Chondrocyte (in vitro differentiated cells): ENCODE data around the gene C16orf90. TPM values are rescaled to one million over a fixed set of nuclear protein-coding genes. Genes with fewer than 3 reads are reported as not detected.

ENCODE experiments used
- DNase-seq: peaks from one replicate; pipeline ENCODE4 v3.0.0; 2021; ENCODE audit warnings: mixed read lengths, low spot score
- H3K27ac Mint-ChIP-seq: one replicate; pipeline ENCODE4 v1.8.0; 2021; ENCODE audit warnings: mild to moderate bottlenecking, moderate library complexity, mixed read lengths; ENCODE audit not compliant: unreplicated experiment
- H3K27me3 Mint-ChIP-seq: 2 replicates; pipeline ENCODE4 v1.8.0; 2021; ENCODE audit warnings: low read depth, mixed read lengths
- H3K36me3 Mint-ChIP-seq: 2 replicates; pipeline ENCODE4 v1.8.0; 2021; ENCODE audit warnings: low read depth, mixed read lengths
- H3K4me1 Mint-ChIP-seq: 2 replicates; pipeline ENCODE4 v1.8.0; 2021; ENCODE audit warnings: low read depth, mild to moderate bottlenecking, mixed read lengths
- H3K4me3 Mint-ChIP-seq: one replicate; pipeline ENCODE4 v1.8.0; 2021; ENCODE audit warnings: mild to moderate bottlenecking, moderate library complexity, mixed read lengths; ENCODE audit not compliant: unreplicated experiment
- H3K9me3 Mint-ChIP-seq: 2 replicates; pipeline ENCODE4 v1.8.0; 2021; ENCODE audit warnings: low read depth, mixed read lengths
- CTCF ChIP-seq: fragments of 200-600 bp; sonication (generic); IDR thresholded peaks from 2 replicates; pipeline ENCODE4 v1.5.0; 2021; ENCODE audit warnings: antibody characterized with exemption, mild to moderate bottlenecking, moderate library complexity
- total RNA-seq: library from RNA; stranded (reverse); gene quantifications from 3 replicates; pipeline ENCODE4 v1.2.1, GENCODE V29; 2021

The C16orf90 gene
- total RNA-seq, 1 donor from 2014 or later = not detected

GRCh38 chr16:3536271-3536731, 41.0 kb upstream of the C16orf90 start:
- H3K27me3 Mint-ChIP-seq = no peaks in the 10 kb centered on the region
- peaks cover 29% of the 10 kb centered on the region for H3K4me1 Mint-ChIP-seq
- H3K36me3 Mint-ChIP-seq = peaks cover 23% of the 10 kb centered on the region
- peak overlapping the region; percentile 89 for H3K27ac Mint-ChIP-seq
- no peak for DNase-seq
- H3K9me3 Mint-ChIP-seq = no peaks in the 10 kb centered on the region
- H3K4me3 Mint-ChIP-seq = peak overlapping the region; percentile 48
- TF ChIP-seq CTCF = no peak

GRCh38 chr16:3534126-3534525, 38.8 kb upstream of the C16orf90 start:
- no peak overlapping the region for H3K4me3 Mint-ChIP-seq
- no peak for TF ChIP-seq CTCF
- peak overlapping the region; percentile 8 for H3K27ac Mint-ChIP-seq
- H3K36me3 Mint-ChIP-seq = peaks cover 26% of the 10 kb centered on the region
- H3K9me3 Mint-ChIP-seq = no peaks in the 10 kb centered on the region
- no peak for DNase-seq
- H3K27me3 Mint-ChIP-seq = no peaks in the 10 kb centered on the region
- H3K4me1 Mint-ChIP-seq = peaks cover 29% of the 10 kb centered on the region

GRCh38 chr16:3532741-3533140, 37.5 kb upstream of the C16orf90 start:
- Mint-ChIP-seq H3K4me1 (peaks cover 29% of the 10 kb centered on the region), H3K4me3 (no peak overlapping the region), H3K36me3 (peaks cover 32% of the 10 kb centered on the region), H3K27me3 (no peaks in the 10 kb centered on the region), H3K9me3 (no peaks in the 10 kb centered on the region), H3K27ac (no peak overlapping the region)
- TF ChIP-seq CTCF = no peak
- no peak for DNase-seq

GRCh38 chr16:3530371-3530914, 35.2 kb upstream of the C16orf90 start:
- no peaks in the 10 kb centered on the region for H3K9me3 Mint-ChIP-seq
- H3K36me3 Mint-ChIP-seq = peaks cover 32% of the 10 kb centered on the region
- H3K27me3 Mint-ChIP-seq = no peaks in the 10 kb centered on the region
- no peak overlapping the region for H3K4me3 Mint-ChIP-seq
- TF ChIP-seq CTCF = no peak
- no peak overlapping the region for H3K27ac Mint-ChIP-seq
- no peak for DNase-seq
- peaks cover 9% of the 10 kb centered on the region for H3K4me1 Mint-ChIP-seq

GRCh38 chr16:3529175-3529574, 33.9 kb upstream of the C16orf90 start:
- H3K27ac Mint-ChIP-seq = no peak overlapping the region
- no peaks in the 10 kb centered on the region for H3K9me3 Mint-ChIP-seq
- H3K4me1 Mint-ChIP-seq = no peaks in the 10 kb centered on the region
- H3K4me3 Mint-ChIP-seq = no peak overlapping the region
- H3K27me3 Mint-ChIP-seq = no peaks in the 10 kb centered on the region
- DNase-seq = no peak
- peaks cover 30% of the 10 kb centered on the region for H3K36me3 Mint-ChIP-seq
- no peak for TF ChIP-seq CTCF
